Activated naive CD4-positive, alpha-beta T cell treated with anti-CD3 and anti-CD28 coated beads, Interleukin-2, amount 10 ng/mL, durations not matched to agents 7 days and 5 days (primary cell): ENCODE results near the gene MUC5AC.

Experiments
- CTCF ChIA-PET: fragments of 350-600 bp; sonication (Branson Sonifier 250); formaldehyde crosslinking; loops from one replicate; lab custom pipeline; 2021; ENCODE audit warnings: antibody characterized with exemption; lab: Charles Lee
- DNase-seq: peaks from one replicate; pipeline ENCODE4 v3.0.0-alpha.2; 2020
- H3K27ac Mint-ChIP-seq: one replicate; pipeline ENCODE4 v1.8.0; 2021; ENCODE audit warnings: mild to moderate bottlenecking, moderate library complexity, mixed read lengths
- H3K27me3 Mint-ChIP-seq: one replicate; pipeline ENCODE4 v1.8.0; 2021; ENCODE audit warnings: mild to moderate bottlenecking, mixed read lengths
- H3K36me3 Mint-ChIP-seq: one replicate; pipeline ENCODE4 v1.8.0; 2021; ENCODE audit warnings: mixed read lengths
- H3K4me1 Mint-ChIP-seq: one replicate; pipeline ENCODE4 v1.8.0; 2021; ENCODE audit warnings: mixed read lengths
- H3K4me3 Mint-ChIP-seq: one replicate; pipeline ENCODE4 v1.8.0; 2021; ENCODE audit warnings: mild to moderate bottlenecking, moderate library complexity, mixed read lengths
- H3K9me3 Mint-ChIP-seq: one replicate; pipeline ENCODE4 v1.8.0; 2021; ENCODE audit warnings: mixed read lengths

Gene MUC5AC

DNA sequence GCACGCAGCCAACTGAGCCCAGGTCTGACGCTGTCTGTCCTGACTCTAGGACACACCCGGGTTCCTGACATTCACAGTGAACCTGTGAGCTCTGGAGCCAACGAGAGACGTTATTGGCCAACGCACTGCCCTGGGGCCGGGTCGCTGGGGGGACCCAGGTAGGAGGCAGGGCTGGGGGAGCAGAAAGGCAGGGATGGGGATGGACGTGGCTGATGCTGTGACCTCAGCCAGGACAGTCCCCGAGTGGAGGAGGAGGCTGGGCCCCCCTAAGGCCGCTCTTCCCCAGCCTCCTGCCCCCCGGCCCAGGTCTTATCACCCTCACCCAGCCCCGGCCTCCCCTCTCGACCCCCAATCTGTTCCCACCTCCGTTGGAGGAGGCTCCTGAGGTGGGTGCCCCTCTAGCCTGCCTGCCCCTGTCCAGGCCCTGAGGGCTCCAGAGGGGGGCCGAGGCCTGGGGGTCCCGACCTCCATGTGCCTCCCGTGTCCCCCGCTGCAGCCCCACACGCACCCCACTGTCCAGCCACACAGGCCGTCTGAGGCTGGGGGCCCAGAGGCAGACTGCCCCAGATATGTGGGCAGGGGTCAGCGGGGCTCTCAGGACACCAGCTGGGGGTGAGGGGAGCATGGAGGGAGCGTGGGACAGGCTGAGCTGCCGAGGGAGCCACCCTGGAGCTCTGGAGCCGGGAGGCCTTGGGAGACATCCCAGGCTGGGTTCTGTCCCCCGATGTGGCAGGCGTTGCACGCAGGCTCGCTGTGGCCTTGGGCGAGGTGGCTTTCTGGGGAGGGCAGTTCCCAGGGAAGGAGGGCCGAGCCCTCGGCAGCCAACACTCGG lies 29.2 kb upstream of the MUC5AC start:
- peaks cover 2% of the 10 kb centered on the region for H3K27me3 Mint-ChIP-seq

DNA sequence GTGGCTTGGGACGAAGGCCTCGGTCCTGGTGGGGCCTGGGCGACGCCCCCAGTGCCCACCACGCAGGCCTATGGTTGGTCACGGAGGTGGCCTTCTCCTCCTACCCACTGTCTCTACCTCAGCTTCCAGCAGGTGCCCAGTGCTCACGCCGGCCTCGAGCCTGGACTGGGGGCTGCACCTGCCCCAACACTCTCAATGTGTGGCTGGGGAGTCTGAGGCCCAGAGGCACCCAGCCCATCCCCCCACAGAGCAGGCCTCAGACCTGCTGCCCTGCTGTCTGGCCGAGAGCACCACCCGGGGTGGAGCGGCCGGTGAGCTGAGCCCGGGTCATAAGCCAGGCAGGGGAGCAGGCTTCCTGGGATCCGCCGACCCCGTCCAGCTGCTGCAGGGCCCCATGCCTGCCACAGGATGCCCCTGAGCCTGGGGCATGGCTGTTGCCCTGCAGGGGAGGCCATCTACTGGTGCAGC lies 28.6 kb upstream of the MUC5AC start:
- DNase-seq: no peak
- no peaks in the 10 kb centered on the region for H3K36me3 Mint-ChIP-seq
- no peak overlapping the region for H3K4me3 Mint-ChIP-seq
- H3K27ac Mint-ChIP-seq: no peak overlapping the region
- no peaks in the 10 kb centered on the region for H3K4me1 Mint-ChIP-seq
- CTCF ChIA-PET: interaction anchor here (1.1 kb wide), 1 partner anchor 13 kb away, joined by 4 read pairs; no protein-coding TSS in a partner anchor
- H3K27me3 Mint-ChIP-seq: peaks cover 5% of the 10 kb centered on the region
- H3K9me3 Mint-ChIP-seq: peaks cover 19% of the 10 kb centered on the region

More for the DNA sequence above, 29.2 kb upstream of the MUC5AC start:
- no peaks in the 10 kb centered on the region for H3K4me1 Mint-ChIP-seq
- CTCF ChIA-PET: no interaction called here
- H3K4me3 Mint-ChIP-seq: no peak overlapping the region
- no peaks in the 10 kb centered on the region for H3K36me3 Mint-ChIP-seq
- no peak overlapping the region for H3K27ac Mint-ChIP-seq
- DNase-seq: no peak
- peaks cover 16% of the 10 kb centered on the region for H3K9me3 Mint-ChIP-seq

DNA sequence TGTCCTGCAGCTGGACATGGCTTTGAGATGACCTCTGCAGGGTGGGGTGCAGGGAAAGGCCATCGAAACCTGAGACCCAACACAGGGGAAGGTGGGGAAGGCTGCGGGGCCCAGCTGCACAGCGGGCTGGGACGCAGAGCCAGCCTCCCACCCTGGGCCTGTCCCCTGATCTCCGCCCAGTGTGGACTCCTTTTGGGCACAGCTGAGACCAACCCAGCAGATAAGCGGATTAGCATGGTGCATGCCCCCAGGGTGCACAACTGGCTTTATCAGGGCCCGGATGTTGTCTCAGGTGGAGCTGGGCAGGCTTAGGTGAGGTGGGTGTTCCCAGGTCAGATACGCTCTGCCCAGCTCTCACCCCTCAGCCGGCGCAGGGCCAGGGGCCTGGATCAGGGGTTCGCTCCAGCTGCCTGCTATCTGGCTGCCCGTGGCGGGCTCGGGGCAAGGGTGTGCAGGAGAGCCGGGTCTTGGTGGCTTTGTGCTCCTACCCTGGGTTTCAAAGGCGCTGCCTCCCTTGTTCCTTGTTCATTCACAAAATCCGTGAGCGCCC lies 28.1 kb upstream of the MUC5AC start:
- Mint-ChIP-seq H3K4me1 (no peaks in the 10 kb centered on the region), H3K27me3 (peaks cover 5% of the 10 kb centered on the region), H3K36me3 (no peaks in the 10 kb centered on the region), H3K27ac (no peak overlapping the region), H3K4me3 (no peak overlapping the region), H3K9me3 (peaks cover 19% of the 10 kb centered on the region)
- CTCF ChIA-PET: interaction anchor here (1.1 kb wide), 1 partner anchor 14 kb away, joined by 4 read pairs; no protein-coding TSS in a partner anchor
- no peak for DNase-seq

DNA sequence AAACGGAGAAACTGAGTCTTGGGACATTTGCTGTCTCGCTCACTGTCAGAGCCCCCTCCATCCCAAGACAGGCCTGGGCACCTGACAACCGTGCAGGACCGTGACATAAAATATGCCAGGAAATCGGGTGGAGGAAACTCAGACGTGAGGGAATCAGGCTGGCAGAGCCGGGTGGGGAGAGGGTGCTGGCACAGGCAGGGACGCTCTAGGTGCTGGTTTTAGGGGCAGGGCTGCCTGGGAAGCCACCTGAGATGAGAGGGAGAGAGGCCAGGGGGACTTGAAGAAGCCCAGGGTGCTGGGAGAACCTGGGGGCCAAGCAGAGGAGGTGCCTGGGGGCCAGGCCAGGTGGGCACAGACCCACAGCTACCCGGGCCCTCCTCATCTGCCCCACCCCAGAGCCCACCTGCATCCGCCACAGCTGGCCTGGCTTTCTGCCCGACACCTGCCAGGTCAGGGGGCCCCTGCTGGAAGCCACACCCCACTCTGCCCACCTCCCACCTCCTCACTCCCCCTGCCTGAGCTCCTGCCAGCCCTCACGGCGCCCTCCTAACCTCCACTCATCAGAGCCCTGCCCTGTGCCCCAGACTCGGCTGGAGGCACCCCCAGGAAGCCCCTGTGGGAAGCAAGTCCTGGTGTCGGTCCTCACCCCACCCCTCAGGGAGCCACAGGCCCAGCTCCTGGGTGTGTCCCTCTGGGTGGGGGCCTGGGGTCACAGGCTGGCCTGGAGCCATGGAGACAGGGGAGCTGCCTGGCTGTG lies 27.3 kb upstream of the MUC5AC start:
- H3K27me3 Mint-ChIP-seq: peaks cover 5% of the 10 kb centered on the region
- DNase-seq: no peak
- no peak overlapping the region for H3K4me3 Mint-ChIP-seq
- H3K4me1 Mint-ChIP-seq: no peaks in the 10 kb centered on the region
- CTCF ChIA-PET: interaction anchor here (1.1 kb wide), 1 partner anchor 14 kb away, joined by 4 read pairs; no protein-coding TSS in a partner anchor
- no peak overlapping the region for H3K27ac Mint-ChIP-seq
- peaks cover 21% of the 10 kb centered on the region for H3K9me3 Mint-ChIP-seq
- no peaks in the 10 kb centered on the region for H3K36me3 Mint-ChIP-seq

DNA sequence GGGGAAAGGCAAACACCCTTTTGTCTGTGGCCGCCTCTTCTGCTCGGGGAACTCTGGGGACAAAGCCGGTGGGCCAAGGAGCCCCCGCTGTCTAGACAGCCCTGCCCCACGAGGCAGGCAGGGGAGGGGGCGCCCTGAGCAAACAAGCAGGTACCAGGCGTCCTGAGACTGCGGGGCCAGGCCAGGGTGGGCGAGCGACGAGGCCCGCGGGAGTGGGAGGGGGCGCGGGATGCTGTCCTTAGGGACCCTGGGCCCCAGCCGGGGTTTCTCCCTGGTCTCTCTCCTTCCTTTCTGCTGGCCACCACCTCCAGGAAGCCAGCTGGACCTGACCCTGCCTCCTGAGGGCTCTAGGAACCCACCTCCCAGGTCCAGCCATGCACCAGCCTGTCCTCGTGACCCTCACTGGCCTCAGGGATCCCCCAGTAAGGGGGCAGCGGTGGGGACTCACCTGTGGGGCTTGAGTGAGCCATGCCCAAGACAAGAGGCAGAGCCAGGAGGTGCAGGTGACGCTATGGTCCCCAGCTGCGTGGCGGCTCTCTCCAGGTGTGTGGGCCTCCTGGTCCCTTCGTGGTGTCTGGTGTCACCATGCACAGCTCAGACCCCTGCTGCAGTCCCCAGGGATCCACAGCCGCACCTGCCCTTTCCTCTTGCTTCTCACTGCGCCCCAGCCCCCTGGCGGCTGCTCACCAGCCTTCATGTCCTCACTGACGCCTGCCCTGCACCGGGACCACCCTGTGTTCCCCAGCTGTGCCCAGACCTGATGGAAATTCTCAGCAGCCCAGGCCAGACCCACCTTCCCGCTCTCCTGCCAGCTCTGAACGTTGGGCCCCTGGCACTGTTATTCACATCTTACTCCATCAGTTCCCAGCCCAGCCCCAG lies 26.5 kb upstream of the MUC5AC start:
- CTCF ChIA-PET: no interaction called here
- Mint-ChIP-seq H3K9me3 (peaks cover 21% of the 10 kb centered on the region), H3K27me3 (peaks cover 5% of the 10 kb centered on the region), H3K4me1 (no peaks in the 10 kb centered on the region), H3K36me3 (no peaks in the 10 kb centered on the region), H3K27ac (no peak overlapping the region), H3K4me3 (no peak overlapping the region)
- DNase-seq: no peak

DNA sequence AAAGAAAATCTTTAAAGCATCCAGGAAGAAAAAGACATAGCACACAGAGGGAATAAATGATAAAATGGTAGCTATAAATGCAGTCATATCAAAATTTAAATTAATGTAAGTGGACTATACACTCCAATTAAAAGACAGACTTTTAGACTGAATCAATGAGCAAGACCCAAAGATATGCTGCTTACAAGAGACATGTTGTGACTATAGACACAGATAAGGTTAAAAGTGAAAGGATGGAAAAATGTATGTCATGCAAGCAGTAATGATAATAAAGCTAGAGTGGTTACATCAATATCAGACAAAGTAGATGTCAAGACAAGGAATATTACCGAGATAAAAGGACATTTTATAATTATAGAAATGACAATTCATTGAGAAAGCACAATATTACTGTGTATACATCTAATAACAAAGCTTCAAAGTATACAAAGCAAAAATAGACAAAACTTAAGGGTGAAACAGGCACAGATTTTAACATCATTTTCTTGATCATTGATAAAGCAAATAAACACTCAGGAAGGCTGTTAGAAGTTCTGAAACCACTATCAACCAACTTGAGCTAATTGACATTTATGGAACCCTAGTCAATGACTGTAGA lies 22.8 kb upstream of the MUC5AC start:
- Mint-ChIP-seq H3K36me3 (no peaks in the 10 kb centered on the region), H3K27me3 (peaks cover 5% of the 10 kb centered on the region), H3K27ac (no peak overlapping the region), H3K4me1 (no peaks in the 10 kb centered on the region), H3K9me3 (peaks cover 21% of the 10 kb centered on the region), H3K4me3 (no peak overlapping the region)
- DNase-seq: no peak
- CTCF ChIA-PET: no interaction called here

DNA sequence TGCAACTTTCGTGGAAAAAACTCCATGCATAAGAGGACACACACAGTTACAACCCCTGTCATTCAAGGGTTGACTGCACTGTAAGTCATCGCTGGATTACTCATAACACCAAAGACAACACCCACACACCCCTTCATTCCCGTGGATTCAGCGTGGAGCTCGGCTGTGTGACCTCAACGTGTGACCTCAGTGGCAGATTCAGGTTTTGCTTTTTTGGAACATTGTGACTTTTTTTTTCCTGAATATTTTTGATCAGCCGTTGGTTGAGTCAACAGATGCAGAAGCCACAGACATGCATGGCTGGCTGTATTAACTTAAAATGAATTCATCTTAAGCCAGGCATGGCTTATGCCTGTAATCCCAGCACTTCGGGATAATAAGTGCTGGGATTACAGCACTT lies 19.7 kb upstream of the MUC5AC start:
- peaks cover 30% of the 10 kb centered on the region for H3K9me3 Mint-ChIP-seq
- CTCF ChIA-PET: no interaction called here
- no peak for DNase-seq

DNA sequence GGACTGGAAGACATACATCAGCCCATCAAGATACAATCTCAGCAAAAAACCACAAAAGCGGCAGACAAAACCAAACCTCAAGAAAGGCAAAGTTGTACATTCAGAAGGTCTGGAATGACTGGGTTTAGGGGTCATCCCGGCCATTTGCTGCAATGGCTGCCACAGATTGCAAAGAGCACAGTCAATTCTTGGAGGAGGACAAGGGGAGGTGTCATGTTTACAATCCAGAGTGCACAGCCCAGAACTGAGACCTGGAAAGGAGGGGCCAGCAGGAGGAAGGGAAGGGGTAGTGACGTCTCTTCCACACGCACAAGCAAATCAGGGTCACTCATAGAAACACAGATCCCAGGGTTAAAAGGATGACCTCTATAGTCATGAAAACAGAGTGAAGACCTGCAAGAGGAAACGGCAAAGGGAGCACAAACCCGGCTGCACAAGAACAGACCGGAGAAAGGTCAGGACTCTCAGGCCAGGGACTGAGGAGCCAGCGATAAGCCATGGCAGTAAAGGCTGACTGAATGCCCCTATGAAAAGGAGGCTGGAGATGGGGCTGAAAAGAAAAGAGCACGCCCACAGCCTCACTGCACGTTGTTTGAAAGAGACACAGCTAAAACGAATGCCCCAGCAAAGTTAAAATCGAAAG lies 18.2 kb upstream of the MUC5AC start:
- no peak for DNase-seq
- H3K36me3 Mint-ChIP-seq: no peaks in the 10 kb centered on the region
- CTCF ChIA-PET: no interaction called here

More for the DNA sequence above, 19.7 kb upstream of the MUC5AC start:
- Mint-ChIP-seq H3K27ac (no peak overlapping the region), H3K4me3 (no peak overlapping the region), H3K36me3 (no peaks in the 10 kb centered on the region), H3K4me1 (no peaks in the 10 kb centered on the region), H3K27me3 (peaks cover 5% of the 10 kb centered on the region)

DNA sequence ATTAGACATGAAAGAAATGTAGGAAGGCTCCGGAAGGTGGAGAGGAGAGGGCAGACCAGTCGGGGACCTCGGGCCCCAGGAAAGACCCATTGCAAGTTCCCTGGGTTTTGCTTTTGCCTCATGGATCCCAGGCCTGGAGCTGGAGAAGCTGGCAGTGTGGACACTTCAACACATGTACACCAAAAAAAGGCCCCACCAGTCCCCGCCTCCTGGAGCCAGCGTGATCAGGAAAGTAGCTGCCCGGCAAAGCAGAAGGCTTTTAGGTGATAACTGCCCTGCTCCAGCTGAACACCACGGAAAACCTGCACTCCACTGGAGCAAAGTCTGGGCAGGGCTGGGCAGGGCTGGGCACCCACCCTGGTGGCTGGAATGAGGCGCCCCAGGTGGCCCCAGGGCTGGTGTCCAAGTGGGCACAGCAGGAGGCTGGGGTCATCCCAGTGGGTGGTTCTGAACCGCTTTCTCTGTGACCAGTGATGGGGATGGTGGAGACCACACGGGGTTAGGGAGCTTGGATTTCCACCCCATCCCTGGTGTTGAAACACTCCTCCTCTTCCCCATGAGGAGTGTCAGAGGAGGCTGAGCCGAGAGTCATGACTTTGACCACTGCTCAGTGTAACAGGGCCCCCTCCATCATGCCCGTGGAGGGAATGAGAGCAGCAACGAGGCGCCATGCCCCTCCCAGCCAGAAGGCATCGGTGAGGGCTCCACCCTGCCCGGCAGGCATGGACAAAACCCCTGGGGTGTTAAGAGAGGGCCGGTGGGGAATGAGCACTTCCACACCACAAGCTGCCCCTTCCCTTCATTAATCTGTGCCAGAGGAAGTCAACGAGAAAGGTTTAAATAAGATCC lies 16.9 kb upstream of the MUC5AC start:
- Mint-ChIP-seq H3K36me3 (no peaks in the 10 kb centered on the region), H3K4me1 (no peaks in the 10 kb centered on the region), H3K9me3 (peaks cover 19% of the 10 kb centered on the region), H3K27ac (no peak overlapping the region), H3K4me3 (no peak overlapping the region), H3K27me3 (no peaks in the 10 kb centered on the region)
- no peak for DNase-seq
- CTCF ChIA-PET: no interaction called here

More for the DNA sequence above, 18.2 kb upstream of the MUC5AC start:
- Mint-ChIP-seq H3K4me1 (no peaks in the 10 kb centered on the region), H3K4me3 (no peak overlapping the region), H3K27ac (no peak overlapping the region), H3K27me3 (no peaks in the 10 kb centered on the region), H3K9me3 (peaks cover 30% of the 10 kb centered on the region)

DNA sequence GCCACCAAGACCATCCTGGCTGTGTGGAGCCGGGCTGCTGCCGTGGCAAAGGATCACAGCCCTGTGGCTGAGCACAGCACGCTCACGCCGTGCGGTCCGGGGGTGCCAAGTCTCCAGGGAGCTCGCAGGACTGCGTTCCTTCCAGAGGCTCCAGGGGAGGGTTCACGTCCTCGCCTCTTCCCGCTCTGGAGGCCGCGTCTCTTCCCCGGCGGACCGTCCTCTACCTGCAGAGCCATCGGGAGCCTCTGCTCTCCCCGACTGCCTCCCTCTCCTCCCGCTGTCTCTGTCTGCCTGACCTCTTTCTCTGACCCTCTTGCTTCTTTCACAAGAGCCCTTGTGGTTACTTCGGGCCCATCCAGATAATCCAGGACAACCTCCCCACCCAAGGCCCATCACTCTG lies 11.4 kb upstream of the MUC5AC start:
- CTCF ChIA-PET: no interaction called here
- H3K27ac Mint-ChIP-seq: no peak overlapping the region
- no peaks in the 10 kb centered on the region for H3K36me3 Mint-ChIP-seq
- H3K27me3 Mint-ChIP-seq: peaks cover 4% of the 10 kb centered on the region
- peaks cover 33% of the 10 kb centered on the region for H3K9me3 Mint-ChIP-seq
- no peak overlapping the region for H3K4me3 Mint-ChIP-seq
- no peak for DNase-seq
- no peaks in the 10 kb centered on the region for H3K4me1 Mint-ChIP-seq

DNA sequence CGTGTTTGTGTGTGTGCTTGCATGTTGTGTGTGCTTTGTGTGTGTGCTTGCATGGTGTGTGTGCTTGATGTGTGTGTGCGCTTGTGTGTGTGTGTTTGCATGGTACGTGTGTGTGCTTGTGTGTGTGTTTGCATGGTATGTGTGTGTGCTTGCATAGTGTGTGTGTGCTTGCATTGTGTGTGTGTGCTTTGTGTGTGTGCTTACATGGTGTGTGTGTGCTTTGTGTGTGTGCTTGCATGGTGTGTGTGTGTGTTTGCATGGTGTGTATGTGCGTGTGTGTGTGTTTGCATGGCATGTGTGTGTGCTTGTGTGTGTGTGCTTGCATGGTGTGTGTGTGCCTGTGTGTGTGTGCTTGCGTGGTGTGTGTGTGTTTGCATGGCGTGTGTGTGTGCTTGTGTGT lies 10.0 kb upstream of the MUC5AC start:
- CTCF ChIA-PET: no interaction called here
- Mint-ChIP-seq H3K27me3 (peaks cover 11% of the 10 kb centered on the region), H3K36me3 (no peaks in the 10 kb centered on the region), H3K27ac (no peak overlapping the region), H3K4me1 (no peaks in the 10 kb centered on the region), H3K9me3 (peaks cover 26% of the 10 kb centered on the region), H3K4me3 (no peak overlapping the region)
- no peak for DNase-seq

DNA sequence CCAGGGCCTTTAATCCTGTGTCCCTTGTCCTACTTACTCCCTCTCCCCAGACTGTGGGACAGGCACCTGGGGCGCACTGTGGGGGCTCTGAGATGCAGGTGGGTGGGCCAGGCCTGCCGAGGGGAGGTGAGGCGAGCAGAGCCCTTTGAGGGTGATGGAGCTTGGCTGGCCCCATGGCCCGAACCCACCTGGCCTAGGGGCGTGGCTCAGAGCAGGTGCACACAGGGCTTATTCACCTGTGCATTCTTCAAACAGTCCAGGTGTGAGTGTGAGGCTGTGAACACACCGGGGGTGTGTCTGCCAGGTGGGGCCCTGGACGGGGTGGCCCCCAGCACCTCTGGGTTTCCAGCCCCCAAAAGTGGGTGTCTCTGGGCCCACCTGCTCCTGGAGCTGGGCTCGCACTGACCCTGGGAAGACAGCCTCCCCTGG lies 9.0 kb upstream of the MUC5AC start:
- CTCF ChIA-PET: no interaction called here
- Mint-ChIP-seq H3K4me3 (no peak overlapping the region), H3K9me3 (peaks cover 19% of the 10 kb centered on the region), H3K4me1 (no peaks in the 10 kb centered on the region), H3K27ac (no peak overlapping the region), H3K27me3 (peaks cover 15% of the 10 kb centered on the region), H3K36me3 (no peaks in the 10 kb centered on the region)
- no peak for DNase-seq
